ENCODE measurements around the gene PLSCR4.
"Not testable (repeated sequence)": the region's sequence is repeated elsewhere in the genome, so short reads cannot be mapped to it uniquely, and the experiment has no call there.

Gene PLSCR4

GRCh38 chr3:146246526-146246925 is 4.4 kb downstream of the PLSCR4 start:
- no peak for DNase-seq

GRCh38 chr3:146243559-146243958 is 7.3 kb downstream of the PLSCR4 start:
- DNase-seq: no peak

- no peak for DNase-seq
Observed at GRCh38 chr3:146241523-146242240, 9.2 kb downstream of the PLSCR4 start.

GRCh38 chr3:146233487-146233886 is 17.4 kb downstream of the PLSCR4 start:
- no peak for DNase-seq

GRCh38 chr3:146227486-146227885 is 23.4 kb downstream of the PLSCR4 start:
- no peak for DNase-seq

- no peak for DNase-seq
Observed at GRCh38 chr3:146226881-146227280, 24.0 kb downstream of the PLSCR4 start.

- DNase-seq: not testable (repeated sequence)
Observed at GRCh38 chr3:146225458-146225857, 25.4 kb downstream of the PLSCR4 start.

GRCh38 chr3:146223401-146224373 is 27.2 kb downstream of the PLSCR4 start:
- no peak for DNase-seq

GRCh38 chr3:146222204-146223046 is 28.5 kb downstream of the PLSCR4 start:
- DNase-seq: no peak

- DNase-seq: no peak
Observed at GRCh38 chr3:146221276-146221675, 29.6 kb downstream of the PLSCR4 start.

GRCh38 chr3:146218880-146219866 is 31.7 kb downstream of the PLSCR4 start:
- peak; percentile 34 for DNase-seq

- no peak for DNase-seq
Observed at GRCh38 chr3:146217324-146217723, 33.6 kb downstream of the PLSCR4 start.

GRCh38 chr3:146214493-146214892 is 36.4 kb downstream of the PLSCR4 start:
- no peak for DNase-seq

- DNase-seq: no peak
Observed at GRCh38 chr3:146209371-146209770, 41.5 kb downstream of the PLSCR4 start.

GRCh38 chr3:146203776-146204175 is 47.1 kb downstream of the PLSCR4 start:
- DNase-seq: no peak

- DNase-seq: no peak
Observed at GRCh38 chr3:146200461-146201220, 50.3 kb downstream of the PLSCR4 start.

- no peak for DNase-seq
Observed at GRCh38 chr3:146199762-146200161, 51.1 kb downstream of the PLSCR4 start.

- DNase-seq: no peak
Observed at GRCh38 chr3:146196789-146197188, 54.1 kb downstream of the PLSCR4 start.

GRCh38 chr3:146195605-146196004 is 55.3 kb downstream of the PLSCR4 start:
- DNase-seq: no peak

- no peak for DNase-seq
Observed at GRCh38 chr3:146195030-146195429, 55.9 kb downstream of the PLSCR4 start.

GRCh38 chr3:146191051-146191450 is 59.9 kb downstream of the PLSCR4 start:
- no peak for DNase-seq
